ENCODE measurements around the gene ACP1.
"Not testable (repeated sequence)": the region's sequence is repeated elsewhere in the genome, so short reads cannot be mapped to it uniquely, and the experiment has no call there.

The ACP1 gene

DNA sequence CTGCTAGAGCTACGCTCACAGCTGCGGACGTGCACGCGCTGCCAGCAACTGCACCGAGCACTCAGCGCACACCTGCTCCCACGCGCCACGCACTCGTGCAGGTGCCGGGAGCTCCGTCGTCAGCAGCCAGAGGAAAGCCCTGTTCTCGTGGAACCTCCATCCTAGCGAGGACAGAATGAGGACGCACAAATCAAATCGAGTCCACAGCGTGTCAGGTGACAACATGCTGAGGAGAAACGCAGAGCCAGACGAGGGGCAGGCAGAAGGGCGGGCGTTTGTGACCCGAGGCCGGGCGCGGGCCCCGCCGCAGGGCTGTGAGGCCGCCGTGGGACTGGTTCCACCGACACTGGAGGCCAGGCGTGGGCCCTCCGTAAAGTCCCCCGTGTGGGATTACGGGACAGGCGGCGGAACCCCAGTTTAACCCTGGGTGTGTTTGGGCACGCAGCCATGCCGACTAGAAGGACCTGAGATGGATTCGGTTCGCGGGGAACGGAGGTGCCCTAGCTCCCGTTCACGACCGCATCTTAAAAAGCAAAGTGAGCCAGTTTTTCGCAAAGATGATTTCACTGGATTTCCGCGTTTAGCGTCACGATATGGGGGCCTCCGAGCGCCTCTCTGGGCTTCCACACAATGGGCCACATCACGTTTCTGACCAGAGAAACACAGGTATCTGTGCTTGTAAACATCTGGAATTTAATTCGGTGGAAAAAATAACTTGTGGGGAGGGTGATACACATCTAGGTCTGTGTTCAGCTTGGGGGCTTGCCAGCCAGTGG is 50.0 kb downstream of the ACP1 start:
- no peak for DNase-seq

GRCh38 chr2:315925-316324 is 51.2 kb downstream of the ACP1 start:
- not testable (repeated sequence) for DNase-seq

DNA sequence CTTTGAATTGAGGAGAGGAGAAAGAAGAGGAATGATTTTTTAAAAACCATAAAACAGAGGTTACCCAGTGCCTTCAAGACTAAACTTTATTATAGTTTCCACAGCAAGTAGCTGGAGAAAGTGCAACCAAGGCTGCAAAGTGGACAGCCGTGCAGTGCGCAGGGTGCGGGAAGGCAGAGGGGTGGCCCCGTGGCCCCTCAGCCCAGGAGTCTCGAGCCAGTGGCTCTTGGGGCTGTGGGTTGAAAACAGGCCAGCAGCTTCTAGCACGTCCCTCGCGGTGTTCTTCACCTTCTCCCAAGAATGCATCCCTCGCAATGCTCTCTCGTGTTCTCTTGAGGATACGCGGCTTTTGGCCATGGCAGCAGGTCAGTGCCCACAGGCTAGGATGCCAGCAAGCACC is 51.6 kb downstream of the ACP1 start:
- DNase-seq, result no peak

DNA sequence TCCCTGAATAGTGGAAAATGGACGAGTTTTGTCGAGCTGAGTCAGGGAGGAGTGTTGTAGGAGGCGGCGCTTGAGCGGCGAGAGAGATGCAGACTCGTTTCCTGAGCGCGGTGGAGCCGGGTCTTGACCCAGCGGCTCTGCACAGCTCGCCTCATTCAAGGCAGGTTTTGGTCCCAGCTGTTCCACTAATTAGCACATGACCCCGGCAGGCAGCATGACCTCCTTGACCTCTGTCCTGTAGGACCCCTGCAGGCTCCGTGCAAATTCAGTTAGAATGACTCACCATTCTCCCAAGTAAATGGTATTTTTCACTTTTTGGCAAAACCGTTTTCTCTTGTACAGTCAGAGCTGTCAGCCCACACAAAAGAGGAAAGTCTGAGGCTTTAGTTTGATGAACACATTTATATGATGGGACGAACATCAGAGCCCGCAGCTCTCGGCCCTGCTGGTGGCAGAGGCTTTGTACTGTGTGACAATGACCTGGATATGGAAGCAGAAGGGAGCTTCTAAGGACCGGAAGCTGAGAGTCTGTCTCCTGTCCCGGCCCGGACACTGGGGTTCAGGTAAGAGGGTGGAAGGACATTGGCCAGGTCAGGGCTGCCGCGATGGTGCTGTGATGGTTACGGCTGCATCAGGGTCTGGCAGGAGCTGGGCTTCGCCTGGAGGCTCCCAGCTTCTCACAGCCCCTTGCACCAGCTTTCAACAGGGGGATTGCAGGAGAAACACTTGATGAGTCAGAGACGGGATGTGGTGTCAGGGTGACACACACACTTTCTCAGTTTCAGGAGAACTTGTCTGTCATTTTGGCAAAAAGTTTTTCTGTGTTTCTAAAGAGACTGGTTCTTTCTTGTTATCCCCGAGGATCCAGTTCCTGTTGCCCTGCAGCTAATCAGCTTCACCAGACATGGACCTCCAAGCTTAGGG is 53.0 kb downstream of the ACP1 start:
- no peak for DNase-seq

DNA sequence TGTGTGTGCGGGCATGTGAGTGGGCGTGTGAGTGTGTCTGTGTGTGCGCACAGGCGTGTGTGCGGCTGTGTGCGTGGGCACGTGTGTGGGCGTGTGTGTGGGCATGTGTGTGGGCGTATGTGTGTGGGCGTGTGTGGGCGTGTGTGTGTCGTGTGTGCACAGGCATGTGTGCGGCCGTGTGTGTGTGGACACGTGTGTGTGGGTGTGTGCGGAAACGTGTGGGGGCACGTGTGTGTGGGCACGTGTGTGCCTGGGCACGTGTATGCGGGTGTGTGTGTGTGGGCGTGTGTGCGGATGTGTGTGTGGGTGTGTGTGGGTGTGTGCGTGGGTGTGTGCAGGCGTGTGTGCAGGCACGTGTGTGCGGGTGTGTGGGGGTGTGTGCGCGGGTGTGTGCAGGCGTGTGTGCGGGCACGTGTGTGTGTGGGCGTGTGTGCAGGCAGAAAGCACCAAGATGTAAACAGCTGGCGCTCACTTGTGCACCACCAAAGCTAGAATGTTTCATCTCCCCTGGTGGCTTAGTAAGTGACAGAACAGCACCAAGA is 54.4 kb downstream of the ACP1 start:
- DNase-seq, result no peak

- DNase-seq, result no peak
These were observed 55.8 kb downstream of the ACP1 start for GRCh38 chr2:320561-320960.

DNA sequence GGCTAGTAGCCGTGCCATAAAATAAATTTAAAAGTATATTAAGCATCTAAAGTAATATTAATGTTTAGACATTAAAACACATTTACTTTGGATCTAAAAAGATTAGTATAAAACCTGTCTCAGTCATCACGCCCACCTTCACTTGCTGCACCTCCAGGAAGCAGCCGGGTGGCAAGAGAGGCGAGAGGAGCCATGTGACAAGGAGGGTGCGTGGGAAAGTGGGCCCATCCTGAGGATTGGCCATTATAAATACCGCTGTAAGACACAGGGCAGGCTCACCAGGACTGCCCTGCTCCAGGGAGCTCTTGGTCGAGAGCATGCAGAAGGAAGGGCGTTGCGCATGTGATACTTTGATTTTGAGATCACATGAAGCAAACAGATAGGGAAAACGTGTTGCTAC is 57.6 kb downstream of the ACP1 start:
- no peak for DNase-seq

GRCh38 chr2:323035-323434 is 58.3 kb downstream of the ACP1 start:
- no peak for DNase-seq
